SK-N-SH (cell line): ENCODE results near the gene KIFAP3.

Experiments
- CTCF ChIP-seq: fragments of 200-600 bp; sonication (generic); IDR thresholded peaks from 2 replicates; pipeline ENCODE4 v1.6.1; 2017; ENCODE audit warnings: antibody characterized with exemption, mild to moderate bottlenecking, moderate library complexity
- EP300 ChIP-seq, 2 experiments: IDR thresholded peaks; 2 replicates each; pipeline versions ENCODE4 v1.4.0 to v1.6.1; 2012; ENCODE audit warnings: borderline replicate concordance in 1 of 2, low read depth in 1 of 2, low read length in 1 of 2
- NRF1 ChIP-seq: IDR thresholded peaks from 2 replicates; pipeline ENCODE4 v1.6.1; 2012; ENCODE audit warnings: low read depth, mild to moderate bottlenecking, low read length

- TF ChIP-seq EP300 (IDR thresholded peaks at IDR 0.05; ENCODE audit: borderline replicate concordance in 1 of 2, low read depth in 1 of 2, low read length in 1 of 2) (no peak), CTCF (no peak), NRF1 (no peak)
Observed at GRCh38 chr1:169944621-169945020, 129.9 kb downstream of the KIFAP3 start.
